H9 (cell line): ENCODE measurements around the gene WNT7B. TPM values are rescaled to one million over a fixed set of nuclear protein-coding genes. Genes with fewer than 3 reads are reported as not detected.

Source experiments
- DNase-seq: peaks from one replicate; pipeline ENCODE4 v3.0.0-alpha.2; 2017
- H2AFZ ChIP-seq: one replicate; pipeline ENCODE4 v1.6.1; 2013; ENCODE audit warnings: mild to moderate bottlenecking, low read length, control low read depth, moderate library complexity
- H2AK5ac ChIP-seq: 2 replicates; pipeline ENCODE4 v1.6.1; 2013; ENCODE audit warnings: low read length, control low read depth, mixed read lengths; ENCODE audit not compliant: insufficient read length
- H2BK120ac ChIP-seq: one replicate; pipeline ENCODE4 v1.6.1; 2013; ENCODE audit warnings: low read depth, mild to moderate bottlenecking, low read length, control low read depth, inconsistent platforms; ENCODE audit not compliant: poor library complexity, severe bottlenecking
- H2BK12ac ChIP-seq: 2 replicates; pipeline ENCODE4 v1.6.1; 2013; ENCODE audit warnings: low read length, control low read depth, mixed read lengths, low read depth; ENCODE audit not compliant: insufficient read length
- H2BK15ac ChIP-seq: 2 replicates; pipeline ENCODE4 v1.6.1; 2013; ENCODE audit warnings: low read depth, low read length, control low read depth
- H2BK20ac ChIP-seq: one replicate; pipeline ENCODE4 v1.6.1; 2013; ENCODE audit warnings: low read depth, mild to moderate bottlenecking, low read length, control low read depth, inconsistent platforms; ENCODE audit not compliant: poor library complexity, severe bottlenecking
- H2BK5ac ChIP-seq: 2 replicates; pipeline ENCODE4 v1.6.1; 2013; ENCODE audit warnings: low read length, control low read depth, mixed read lengths; ENCODE audit not compliant: insufficient read length
- H3K14ac ChIP-seq: 2 replicates; pipeline ENCODE4 v1.6.1; 2013; ENCODE audit warnings: low read length, control low read depth; ENCODE audit not compliant: insufficient read depth
- H3K18ac ChIP-seq: 2 replicates; pipeline ENCODE4 v1.6.1; 2013; ENCODE audit warnings: low read depth, mild to moderate bottlenecking, mixed read lengths, low read length, control low read depth; ENCODE audit not compliant: insufficient read length
- H3K23ac ChIP-seq: 2 replicates; pipeline ENCODE4 v1.6.1; 2013; ENCODE audit warnings: low read length, control low read depth, mixed read lengths, low read depth; ENCODE audit not compliant: insufficient read length
- H3K23me2 ChIP-seq: 2 replicates; pipeline ENCODE4 v1.6.1; 2013; ENCODE audit warnings: low read depth, mild to moderate bottlenecking, mixed read lengths, low read length, control low read depth; ENCODE audit not compliant: insufficient read length, poor library complexity, severe bottlenecking
- H3K27ac ChIP-seq: 2 replicates; pipeline ENCODE4 v1.5.1; 2013; ENCODE audit warnings: low read length, control low read depth, mixed read lengths, low read depth; ENCODE audit not compliant: insufficient read length
- H3K27me3 ChIP-seq: 2 replicates; pipeline ENCODE4 v1.6.1; 2013; ENCODE audit warnings: low read length, control low read depth, inconsistent platforms; ENCODE audit not compliant: insufficient read depth
- H3K4ac ChIP-seq: 2 replicates; pipeline ENCODE4 v1.6.1; 2013; ENCODE audit warnings: low read depth, mild to moderate bottlenecking, control low read depth, inconsistent platforms, low read length, moderate library complexity
- H3K4me1 ChIP-seq: 2 replicates; pipeline ENCODE4 v1.6.1; 2013; ENCODE audit warnings: low read length, control low read depth, inconsistent platforms; ENCODE audit not compliant: insufficient read depth
- H3K4me2 ChIP-seq: 2 replicates; pipeline ENCODE4 v1.6.1; 2013; ENCODE audit warnings: low read length, control low read depth, mixed read lengths; ENCODE audit not compliant: insufficient read length, insufficient read depth
- H3K56ac ChIP-seq: 2 replicates; pipeline ENCODE4 v1.6.1; 2013; ENCODE audit warnings: low read depth, mild to moderate bottlenecking, mixed read lengths, low read length, control low read depth; ENCODE audit not compliant: insufficient read length
- H3K79me1 ChIP-seq: 2 replicates; pipeline ENCODE4 v1.6.1; 2013; ENCODE audit warnings: low read depth, mild to moderate bottlenecking, moderate library complexity, low read length, control low read depth, inconsistent platforms; ENCODE audit not compliant: insufficient read depth, poor library complexity, severe bottlenecking
- H3K79me2 ChIP-seq: 2 replicates; pipeline ENCODE4 v1.6.1; 2013; ENCODE audit warnings: low read length, control low read depth, inconsistent platforms; ENCODE audit not compliant: insufficient read depth
- H3K9ac ChIP-seq: 2 replicates; pipeline ENCODE4 v1.6.1; 2013; ENCODE audit warnings: low read length, control low read depth, mixed read lengths; ENCODE audit not compliant: insufficient read length; ENCODE audit errors: extremely low read depth
- H3K9me3 ChIP-seq: one replicate; pipeline ENCODE4 v1.6.1; 2013; ENCODE audit warnings: low read depth, low read length, inconsistent platforms; ENCODE audit not compliant: control insufficient read depth
- H3T11ph ChIP-seq: one replicate; pipeline ENCODE4 v1.6.1; 2013; ENCODE audit warnings: mild to moderate bottlenecking, low read length, control low read depth, inconsistent platforms
- H4K20me1 ChIP-seq: one replicate; pipeline ENCODE4 v1.6.1; 2013; ENCODE audit not compliant: control insufficient read depth, insufficient read length, insufficient read depth
- H4K5ac ChIP-seq: 2 replicates; pipeline ENCODE4 v1.6.1; 2013; ENCODE audit warnings: low read depth, mild to moderate bottlenecking, mixed read lengths, low read length, control low read depth; ENCODE audit not compliant: insufficient read length
- H4K8ac ChIP-seq: replicated peaks from 2 replicates; pipeline ENCODE4 v1.6.1; 2013; ENCODE audit warnings: low read length, control low read depth, mixed read lengths, low read depth; ENCODE audit not compliant: insufficient read length
- H4K91ac ChIP-seq: 2 replicates; pipeline ENCODE4 v1.6.1; 2013; ENCODE audit warnings: low read depth, mild to moderate bottlenecking, moderate library complexity, mixed read lengths, low read length, control low read depth; ENCODE audit not compliant: insufficient read length
- H3K27ac Mint-ChIP-seq, 3 experiments: 2 replicates in 2 of 3; 3 replicates in 1 of 3; pipeline ENCODE4 v1.8.0; 2020 to 2021; ENCODE audit warnings: mixed read lengths in 3 of 3, mild to moderate bottlenecking in 1 of 3, moderate library complexity in 1 of 3
- H3K27me3 Mint-ChIP-seq: 2 replicates; pipeline ENCODE4 v1.8.0; 2021; ENCODE audit warnings: low read depth, mild to moderate bottlenecking, moderate library complexity, mixed read lengths
- H3K36me3 Mint-ChIP-seq, 3 experiments: 2 replicates in 2 of 3; 3 replicates in 1 of 3; pipeline ENCODE4 v1.8.0; 2020 to 2021; ENCODE audit warnings: low read depth in 3 of 3, mixed read lengths in 3 of 3; ENCODE audit not compliant: insufficient read depth in 1 of 3
- H3K4me1 Mint-ChIP-seq, 2 experiments: 2 replicates each; pipeline ENCODE4 v1.8.0; 2020; ENCODE audit warnings: mixed read lengths in 2 of 2
- H3K4me3 Mint-ChIP-seq, 2 experiments: 2 replicates in 1 of 2; 3 replicates in 1 of 2; pipeline ENCODE4 v1.8.0; 2020 to 2021; ENCODE audit warnings: mild to moderate bottlenecking in 2 of 2, mixed read lengths in 2 of 2, moderate library complexity in 1 of 2
- H3K9me3 Mint-ChIP-seq, 2 experiments: 2 replicates in 1 of 2; 3 replicates in 1 of 2; pipeline ENCODE4 v1.8.0; 2020; ENCODE audit warnings: mild to moderate bottlenecking in 2 of 2, mixed read lengths in 2 of 2, moderate library complexity in 1 of 2
- CTCF ChIP-seq: fragments of 200-600 bp; sonication (generic); conservative IDR thresholded peaks from 3 replicates; pipeline ENCODE4 v1.8.0; 2021; ENCODE audit warnings: antibody characterized with exemption, mild to moderate bottlenecking
- WGBS: extraction: QIAGEN DNeasy Blood & Tissue Kit; methylation state at CpG from one replicate; pipeline ENCODE4 v1.1.7; 2013; ENCODE audit warnings: missing lambda C conversion rate, low lambda C conversion rate, mixed read lengths; ENCODE audit not compliant: insufficient read length; ENCODE audit errors: extremely low coverage; 5-methylcytosine and 5-hydroxymethylcytosine counted together
- total RNA-seq: library from RNA; stranded (reverse); gene quantifications from 2 replicates; pipeline ENCODE4 v1.2.1, GENCODE V29; 2021

WNT7B gene
- total RNA-seq, 1 experiment from 2014 or later, result 0.09 TPM

DNA sequence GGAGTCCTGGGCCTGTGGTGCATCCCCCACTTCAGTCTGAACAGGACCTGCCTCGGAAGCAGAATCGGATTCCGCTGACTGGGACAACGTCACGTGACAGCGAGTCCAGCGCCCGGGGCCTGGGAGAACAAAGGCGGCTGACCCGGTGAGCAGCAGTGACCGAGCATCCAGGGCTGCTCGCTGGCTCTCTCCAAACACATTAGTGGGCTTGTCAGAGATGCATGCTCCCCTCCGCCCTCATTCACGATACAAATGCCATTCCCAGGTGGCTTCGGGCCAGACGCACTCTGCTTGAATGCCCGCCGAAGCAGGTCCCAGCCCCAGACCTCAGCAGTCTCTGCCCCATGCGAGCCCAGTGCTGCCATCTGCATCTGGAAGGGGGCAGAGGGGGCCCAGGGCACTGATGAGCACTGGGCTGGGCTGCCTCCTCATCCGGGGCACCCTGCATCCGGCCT, 91.0 kb downstream of the WNT7B start:
- Histone ChIP-seq H2BK20ac (no peak overlapping the region), H2AK5ac (no peak overlapping the region), H4K20me1 (no peaks in the 10 kb centered on the region), H4K91ac (no peak overlapping the region), H3K27ac (no peak overlapping the region), H3K23me2 (no peaks in the 10 kb centered on the region), H2AFZ (no peak overlapping the region), H3K9ac (no peak overlapping the region), H3K4ac (no peak overlapping the region), H3K4me1 (no peaks in the 10 kb centered on the region), H3T11ph (no peak overlapping the region), H3K79me2 (no peaks in the 10 kb centered on the region), H4K5ac (no peak overlapping the region), H3K18ac (no peak overlapping the region), H4K8ac (no peak overlapping the region), H2BK12ac (no peak overlapping the region), H2BK5ac (no peak overlapping the region), H3K4me2 (no peak overlapping the region), H2BK15ac (no peak overlapping the region), H3K27me3 (peaks cover 3% of the 10 kb centered on the region; the same call in 1 of the 2 replicates), H3K14ac (no peak overlapping the region), H2BK120ac (no peak overlapping the region), H3K9me3 (no peaks in the 10 kb centered on the region), H3K79me1 (no peaks in the 10 kb centered on the region), H3K23ac (no peak overlapping the region), H3K56ac (no peak overlapping the region)
- WGBS, result no CpG with 5 or more reads among the region's 21 CpGs
- TF ChIP-seq CTCF, result no peak
- Mint-ChIP-seq H3K4me3 (no peak overlapping the region), H3K27me3 (no peaks in the 10 kb centered on the region; the same call in 1 of the 2 replicates), H3K9me3 (no peaks in the 10 kb centered on the region), H3K4me1 (peaks cover 0 to 5% of the 10 kb centered on the region in 2 experiments; a peak in 1 of 4 replicates), H3K36me3 (no peaks in the 10 kb centered on the region), H3K27ac (no peak overlapping the region)
- DNase-seq, result peak; percentile 26
